ENCODE results near the gene TUBGCP3. TPM values are rescaled to one million over a fixed set of nuclear protein-coding genes. Genes with fewer than 3 reads are reported as not detected.

TUBGCP3 gene
- total and polyA plus RNA-seq, 11 donors, result 6.0 to 23.5 (median 15.6) TPM

DNA sequence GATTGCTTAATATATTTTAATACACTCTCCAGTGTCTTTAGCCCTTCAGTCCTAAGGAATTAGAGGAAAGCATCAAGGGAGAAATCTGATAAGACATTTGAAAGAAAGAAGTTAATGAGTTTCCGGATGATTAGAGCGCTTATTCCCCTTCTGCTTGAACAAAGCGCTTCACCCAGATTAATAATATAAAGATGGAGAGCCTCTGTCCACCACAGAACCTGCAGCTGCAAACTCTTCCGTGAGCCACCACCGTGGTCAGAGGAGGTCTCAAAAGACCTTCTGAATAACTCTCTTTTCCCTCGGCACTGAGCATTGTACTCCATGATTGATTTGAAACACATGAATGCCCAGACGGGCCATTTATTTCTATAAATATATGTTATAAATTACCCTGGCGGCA, 14.2 kb upstream of the TUBGCP3 start:
- Histone ChIP-seq H3K27ac (no peak overlapping the region), H3K4me3 (no peak overlapping the region), H3K27me3 (peaks cover 0 to 4% (median 0%) of the 10 kb centered on the region in 9 donors), H3K4me1 (peaks cover 0 to 12% (median 2%) of the 10 kb centered on the region in 12 donors), H3K36me3 (no peaks in the 10 kb centered on the region), H3K9me3 (no peaks in the 10 kb centered on the region)
- 89 to 94% (median 93%) methylated on average over 8 of the region's 8 CpGs for WGBS, 4 donors
- no peak for DNase-seq
- intact Hi-C loops (cut with DNase I), result loop anchor here in 7 of 10 donors (10.0 kb wide), 4 partner anchors 87 to 1127 kb away; no protein-coding TSS in a partner anchor
- TF ChIP-seq POLR2A (IDR thresholded peaks at IDR 0.05), result no peak
- TF ChIP-seq, protein P1, sequence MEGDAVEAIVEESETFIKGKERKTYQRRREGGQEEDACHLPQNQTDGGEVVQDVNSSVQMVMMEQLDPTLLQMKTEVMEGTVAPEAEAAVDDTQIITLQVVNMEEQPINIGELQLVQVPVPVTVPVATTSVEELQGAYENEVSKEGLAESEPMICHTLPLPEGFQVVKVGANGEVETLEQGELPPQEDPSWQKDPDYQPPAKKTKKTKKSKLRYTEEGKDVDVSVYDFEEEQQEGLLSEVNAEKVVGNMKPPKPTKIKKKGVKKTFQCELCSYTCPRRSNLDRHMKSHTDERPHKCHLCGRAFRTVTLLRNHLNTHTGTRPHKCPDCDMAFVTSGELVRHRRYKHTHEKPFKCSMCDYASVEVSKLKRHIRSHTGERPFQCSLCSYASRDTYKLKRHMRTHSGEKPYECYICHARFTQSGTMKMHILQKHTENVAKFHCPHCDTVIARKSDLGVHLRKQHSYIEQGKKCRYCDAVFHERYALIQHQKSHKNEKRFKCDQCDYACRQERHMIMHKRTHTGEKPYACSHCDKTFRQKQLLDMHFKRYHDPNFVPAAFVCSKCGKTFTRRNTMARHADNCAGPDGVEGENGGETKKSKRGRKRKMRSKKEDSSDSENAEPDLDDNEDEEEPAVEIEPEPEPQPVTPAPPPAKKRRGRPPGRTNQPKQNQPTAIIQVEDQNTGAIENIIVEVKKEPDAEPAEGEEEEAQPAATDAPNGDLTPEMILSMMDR (IDR thresholded peaks at IDR 0.05), result no peak
- no peak for ATAC-seq

DNA sequence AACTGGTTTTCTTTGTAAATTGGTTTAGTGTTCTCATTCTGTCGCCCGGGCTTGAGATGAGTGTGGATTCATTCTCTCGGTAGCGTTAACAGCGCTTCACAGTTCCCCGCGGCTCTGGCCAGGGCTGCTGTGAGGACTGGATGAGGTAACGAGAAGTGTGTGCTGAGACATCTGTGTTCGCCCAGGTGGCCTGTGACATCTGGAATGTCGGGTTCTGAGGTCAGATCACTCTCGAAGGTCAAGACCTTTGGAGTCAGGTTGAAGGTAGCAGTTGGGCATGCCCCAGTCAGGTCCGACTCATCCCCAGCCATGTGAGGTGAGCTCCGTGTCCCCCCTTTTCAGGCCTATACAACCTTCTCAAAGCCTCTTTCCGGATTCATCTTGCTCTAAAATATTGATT, 13.4 kb upstream of the TUBGCP3 start:
- H3K36me3 ChIP-seq, result no peaks in the 10 kb centered on the region
- H3K4me1 ChIP-seq, result peaks cover 0 to 8% (median 0%) of the 10 kb centered on the region in 12 donors
- ATAC-seq (no peak), DNase-seq (no peak)
- H3K27ac ChIP-seq, result no peak overlapping the region
- H3K9me3 ChIP-seq, result no peaks in the 10 kb centered on the region
- intact Hi-C loops (cut with DNase I), result loop anchor here in 7 of 10 donors (10.0 kb wide), 4 partner anchors 87 to 1127 kb away; no protein-coding TSS in a partner anchor
- TF ChIP-seq, protein P1 (IDR thresholded peaks at IDR 0.05), result no peak
- TF ChIP-seq POLR2A (IDR thresholded peaks at IDR 0.05), result no peak
- no peak overlapping the region for H3K4me3 ChIP-seq
- WGBS, 4 donors, result 88 to 91% (median 90%) methylated on average over 14 of the region's 14 CpGs
- peaks cover 0 to 3% (median 0%) of the 10 kb centered on the region in 9 donors for H3K27me3 ChIP-seq

DNA sequence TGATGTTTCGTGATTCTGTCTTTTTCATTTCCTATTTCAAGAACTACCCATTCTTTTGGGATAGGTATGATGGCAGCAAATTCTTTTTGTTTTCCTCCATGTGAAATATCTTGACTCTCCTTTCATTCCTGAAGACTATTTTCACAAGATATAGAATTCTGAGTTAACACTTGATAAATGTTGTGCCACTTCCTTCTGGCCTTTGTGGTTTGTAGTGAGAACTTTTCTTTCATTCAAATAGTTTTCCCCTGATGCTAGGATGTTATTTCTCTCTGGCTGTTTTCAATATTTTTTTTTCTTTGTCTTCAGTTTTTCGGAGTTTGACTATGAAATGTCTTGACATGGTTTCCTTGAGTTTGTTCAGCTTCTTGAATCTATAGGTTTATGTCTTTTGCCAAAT, 8.3 kb upstream of the TUBGCP3 start:
- TF ChIP-seq, protein P1 (IDR thresholded peaks at IDR 0.05), result no peak
- no peak for TF ChIP-seq POLR2A (IDR thresholded peaks at IDR 0.05)
- Histone ChIP-seq H3K27me3 (peaks cover 0 to 3% (median 0%) of the 10 kb centered on the region in 9 donors), H3K4me3 (no peak overlapping the region), H3K9me3 (no peaks in the 10 kb centered on the region), H3K4me1 (no peaks in the 10 kb centered on the region), H3K27ac (no peak overlapping the region), H3K36me3 (no peaks in the 10 kb centered on the region)
- ATAC-seq, result no peak
- DNase-seq, result no peak
- WGBS, 4 donors, result 72 to 83% (median 79%) methylated on average over 2 of the region's 2 CpGs
- intact Hi-C loops (cut with DNase I), result no loop called here

DNA sequence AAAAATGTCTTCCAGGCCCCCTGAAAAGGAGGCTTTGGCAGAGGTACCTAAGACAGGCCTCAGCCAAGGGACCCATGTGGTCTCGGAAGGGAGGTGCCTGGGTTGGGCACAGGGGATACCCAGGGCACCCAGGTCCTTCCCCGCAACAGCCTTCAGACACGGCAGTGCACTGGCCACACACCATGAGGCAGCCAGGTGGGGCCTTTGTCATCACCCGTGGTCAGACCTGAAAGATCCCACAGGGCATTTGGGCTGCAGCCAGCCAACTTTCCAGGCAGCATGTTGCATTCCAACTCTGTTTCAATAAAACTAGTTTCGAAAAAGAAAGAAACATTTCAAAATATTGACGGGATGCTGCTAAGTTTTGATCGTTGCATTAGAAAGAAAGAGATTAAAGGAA, 4.7 kb upstream of the TUBGCP3 start:
- TF ChIP-seq, protein P1 (IDR thresholded peaks at IDR 0.05), result no peak
- TF ChIP-seq POLR2A (IDR thresholded peaks at IDR 0.05), result no peak

More for the DNA sequence above, 4.7 kb upstream of the TUBGCP3 start:
- intact Hi-C loops (cut with DNase I), result no loop called here
- no peak for ATAC-seq
- peaks cover 0 to 8% (median 5%) of the 10 kb centered on the region in 12 donors for H3K4me1 ChIP-seq
- no peaks in the 10 kb centered on the region for H3K36me3 ChIP-seq
- peaks cover 0 to 3% (median 0%) of the 10 kb centered on the region in 9 donors for H3K27me3 ChIP-seq
- H3K4me3 ChIP-seq, result no peak overlapping the region
- no peak for DNase-seq
- 82 to 93% (median 84%) methylated on average over 7 of the region's 7 CpGs for WGBS, 4 donors
- H3K27ac ChIP-seq, result no peak overlapping the region
- no peaks in the 10 kb centered on the region for H3K9me3 ChIP-seq
